ENCODE data around the gene EVI5. TPM values are rescaled to one million over a fixed set of nuclear protein-coding genes. Genes with fewer than 3 reads are reported as not detected.
A peak's percentile ranks its signal among the peaks of the same experiment; 100 is the strongest.
"Not testable (repeated sequence)": the region's sequence is repeated elsewhere in the genome, so short reads cannot be mapped to it uniquely, and the experiment has no call there.

EVI5 gene
- total RNA-seq, 2 donors from 2014 or later: 20.8 to 29.0 TPM

DNA sequence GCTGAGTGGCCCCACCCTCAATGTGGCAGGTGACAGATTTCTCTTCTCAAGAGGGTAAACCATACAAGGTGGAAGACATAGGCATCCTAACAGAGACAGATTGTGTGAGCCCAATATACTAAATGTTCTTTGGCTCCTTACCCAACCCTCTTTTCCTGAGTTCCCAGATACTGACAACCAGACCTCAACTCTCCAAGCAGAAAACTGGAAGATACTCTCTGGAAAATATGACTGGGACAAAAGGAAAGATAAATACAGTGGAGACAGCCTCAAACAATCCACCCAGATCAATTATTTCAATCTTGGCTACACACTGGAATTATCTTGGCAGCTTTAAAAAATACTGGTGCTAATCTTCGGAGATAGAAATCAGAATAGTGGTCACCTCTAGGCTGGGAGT, 6.5 kb downstream of the EVI5 start:
- Histone ChIP-seq H3K9me3 (ENCODE audit: control insufficient read depth, low read length) (no peaks in the 10 kb centered on the region), H3K27ac (ENCODE audit: low read depth, low read length) (no peak overlapping the region), H3K36me3 (ENCODE audit: control insufficient read depth, insufficient read depth, low read length) (peaks cover 3% of the 10 kb centered on the region), H3K27me3 (ENCODE audit: control insufficient read depth, insufficient read depth, low read length, poor library complexity, severe bottlenecking) (no peaks in the 10 kb centered on the region), H3K4me1 (ENCODE audit: control insufficient read depth, insufficient read depth, low read length) (peaks cover 7% of the 10 kb centered on the region), H3K9ac (ENCODE audit: extremely low read depth, low read length, poor library complexity, severe bottlenecking) (no peak overlapping the region), H3K4me3 (ENCODE audit: low read length) (no peak overlapping the region)
- H3K9me3 Mint-ChIP-seq: no peaks in the 10 kb centered on the region
- 100% methylated on average over 1 of the region's 1 CpG for WGBS, 2 experiments (ENCODE audit: insufficient coverage in 1 of 2, insufficient read length in 1 of 2)
- H3K27ac Mint-ChIP-seq: no peak overlapping the region
- H3K4me3 Mint-ChIP-seq: no peak overlapping the region
- peaks cover 10% of the 10 kb centered on the region for H3K4me1 Mint-ChIP-seq
- TF ChIP-seq, protein P1, sequence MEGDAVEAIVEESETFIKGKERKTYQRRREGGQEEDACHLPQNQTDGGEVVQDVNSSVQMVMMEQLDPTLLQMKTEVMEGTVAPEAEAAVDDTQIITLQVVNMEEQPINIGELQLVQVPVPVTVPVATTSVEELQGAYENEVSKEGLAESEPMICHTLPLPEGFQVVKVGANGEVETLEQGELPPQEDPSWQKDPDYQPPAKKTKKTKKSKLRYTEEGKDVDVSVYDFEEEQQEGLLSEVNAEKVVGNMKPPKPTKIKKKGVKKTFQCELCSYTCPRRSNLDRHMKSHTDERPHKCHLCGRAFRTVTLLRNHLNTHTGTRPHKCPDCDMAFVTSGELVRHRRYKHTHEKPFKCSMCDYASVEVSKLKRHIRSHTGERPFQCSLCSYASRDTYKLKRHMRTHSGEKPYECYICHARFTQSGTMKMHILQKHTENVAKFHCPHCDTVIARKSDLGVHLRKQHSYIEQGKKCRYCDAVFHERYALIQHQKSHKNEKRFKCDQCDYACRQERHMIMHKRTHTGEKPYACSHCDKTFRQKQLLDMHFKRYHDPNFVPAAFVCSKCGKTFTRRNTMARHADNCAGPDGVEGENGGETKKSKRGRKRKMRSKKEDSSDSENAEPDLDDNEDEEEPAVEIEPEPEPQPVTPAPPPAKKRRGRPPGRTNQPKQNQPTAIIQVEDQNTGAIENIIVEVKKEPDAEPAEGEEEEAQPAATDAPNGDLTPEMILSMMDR (conservative IDR thresholded peaks at IDR 0.05): no peak
- H3K27me3 Mint-ChIP-seq (ENCODE audit: insufficient read depth): no peaks in the 10 kb centered on the region
- no peak for DNase-seq
- peaks cover 15% of the 10 kb centered on the region for H3K36me3 Mint-ChIP-seq (ENCODE audit: low read depth)

DNA sequence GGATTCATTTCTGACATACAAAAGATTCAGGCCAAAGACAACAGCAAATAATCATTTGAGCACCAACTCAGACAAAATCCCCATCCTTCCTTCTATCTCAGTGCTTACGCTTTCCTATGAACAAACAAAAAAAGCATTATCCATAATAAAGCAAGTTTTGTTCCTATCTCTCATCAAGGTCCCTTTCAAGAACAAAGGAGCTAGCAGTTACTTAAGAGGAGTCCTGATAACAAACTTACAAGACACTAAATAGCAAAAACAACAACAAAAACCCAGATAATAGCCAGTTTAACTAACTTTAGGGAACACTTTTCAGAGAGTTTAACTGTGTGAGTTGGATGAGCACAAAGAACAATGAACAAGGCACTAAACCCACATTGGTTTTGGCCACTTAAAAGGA, 10.5 kb downstream of the EVI5 start:
- peak overlapping the region; percentile 32 for H3K27ac Mint-ChIP-seq

DNA sequence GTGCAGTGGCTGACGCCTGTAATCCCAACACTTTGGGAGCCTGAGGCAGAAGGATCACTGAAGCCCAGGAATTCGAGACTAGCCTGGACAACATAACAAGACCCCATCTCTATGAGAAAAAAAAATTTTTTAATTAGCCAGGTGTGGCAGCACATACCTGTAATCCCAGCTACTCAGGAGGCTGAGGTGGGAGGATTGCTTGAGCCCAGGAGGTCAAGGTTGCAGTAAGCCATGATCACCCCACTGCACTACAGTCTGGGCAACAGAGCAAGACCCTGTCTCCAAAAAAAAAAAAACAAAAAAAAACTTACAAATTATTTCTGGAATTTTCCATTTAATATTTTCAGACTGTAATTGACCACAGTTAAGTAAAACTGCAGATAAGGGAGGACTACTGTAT, 11.2 kb downstream of the EVI5 start:
- WGBS, 2 experiments (ENCODE audit: insufficient coverage in 1 of 2, insufficient read length in 1 of 2): 73 to 93% methylated on average over 2 of the region's 2 CpGs

More for the DNA sequence above, 10.5 kb downstream of the EVI5 start:
- Histone ChIP-seq H3K36me3 (ENCODE audit: control insufficient read depth, insufficient read depth, low read length) (no peaks in the 10 kb centered on the region), H3K9me3 (ENCODE audit: control insufficient read depth, low read length) (no peaks in the 10 kb centered on the region), H3K27me3 (ENCODE audit: control insufficient read depth, insufficient read depth, low read length, poor library complexity, severe bottlenecking) (no peaks in the 10 kb centered on the region), H3K9ac (ENCODE audit: extremely low read depth, low read length, poor library complexity, severe bottlenecking) (no peak overlapping the region), H3K4me3 (ENCODE audit: low read length) (no peak overlapping the region), H3K4me1 (ENCODE audit: control insufficient read depth, insufficient read depth, low read length) (peaks cover 7% of the 10 kb centered on the region), H3K27ac (ENCODE audit: low read depth, low read length) (no peak overlapping the region)
- Mint-ChIP-seq H3K9me3 (no peaks in the 10 kb centered on the region), H3K4me1 (peaks cover 10% of the 10 kb centered on the region), H3K27me3 (ENCODE audit: insufficient read depth) (no peaks in the 10 kb centered on the region), H3K4me3 (no peak overlapping the region), H3K36me3 (ENCODE audit: low read depth) (peaks cover 8% of the 10 kb centered on the region)
- TF ChIP-seq, protein P1 (conservative IDR thresholded peaks at IDR 0.05): no peak
- 79% methylated on average over 1 of the region's 1 CpG; no CpG with 5 or more reads in 1 of the 2 experiments for WGBS, 2 experiments (ENCODE audit: insufficient coverage in 1 of 2, insufficient read length in 1 of 2)
- no peak for DNase-seq

DNA sequence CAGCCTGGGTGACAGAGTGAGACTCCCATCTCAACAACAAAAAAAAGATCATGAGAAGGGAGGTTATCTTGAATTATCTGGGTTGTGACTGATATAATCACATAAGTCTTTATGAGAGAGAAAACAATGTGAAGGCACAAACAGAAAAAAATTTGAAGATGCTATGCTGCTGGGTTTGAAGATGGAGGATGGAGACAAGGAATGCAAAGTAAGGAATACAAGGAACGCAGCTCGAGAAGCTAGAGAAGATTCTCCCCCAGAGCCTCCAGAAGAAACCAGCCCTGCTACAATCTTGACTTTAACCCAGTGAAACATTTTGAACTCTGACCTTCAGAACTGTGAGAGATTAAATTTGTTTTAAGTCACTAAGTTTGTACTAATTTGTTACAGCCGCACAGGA, 15.1 kb downstream of the EVI5 start:
- Histone ChIP-seq H3K27ac (ENCODE audit: low read depth, low read length) (no peak overlapping the region), H3K4me3 (ENCODE audit: low read length) (no peak overlapping the region), H3K4me1 (ENCODE audit: control insufficient read depth, insufficient read depth, low read length) (peaks cover 7% of the 10 kb centered on the region), H3K36me3 (ENCODE audit: control insufficient read depth, insufficient read depth, low read length) (no peaks in the 10 kb centered on the region), H3K9me3 (ENCODE audit: control insufficient read depth, low read length) (no peaks in the 10 kb centered on the region), H3K9ac (ENCODE audit: extremely low read depth, low read length, poor library complexity, severe bottlenecking) (no peak overlapping the region), H3K27me3 (ENCODE audit: control insufficient read depth, insufficient read depth, low read length, poor library complexity, severe bottlenecking) (no peaks in the 10 kb centered on the region)
- TF ChIP-seq, protein P1 (conservative IDR thresholded peaks at IDR 0.05): no peak
- Mint-ChIP-seq H3K4me1 (peaks cover 7% of the 10 kb centered on the region), H3K27me3 (ENCODE audit: insufficient read depth) (no peaks in the 10 kb centered on the region), H3K36me3 (ENCODE audit: low read depth) (peaks cover 8% of the 10 kb centered on the region), H3K27ac (no peak overlapping the region), H3K9me3 (no peaks in the 10 kb centered on the region), H3K4me3 (no peak overlapping the region)
- no peak for DNase-seq
- 95% methylated on average over 2 of the region's 3 CpGs; no CpG with 5 or more reads in 1 of the 2 experiments for WGBS, 2 experiments (ENCODE audit: insufficient coverage in 1 of 2, insufficient read length in 1 of 2)

More for the DNA sequence above, 11.2 kb downstream of the EVI5 start:
- H3K27me3 ChIP-seq (ENCODE audit: control insufficient read depth, insufficient read depth, low read length, poor library complexity, severe bottlenecking); DNase-seq; H3K9ac ChIP-seq (ENCODE audit: extremely low read depth, low read length, poor library complexity, severe bottlenecking); H3K4me3 Mint-ChIP-seq; H3K9me3 Mint-ChIP-seq; H3K36me3 ChIP-seq (ENCODE audit: control insufficient read depth, insufficient read depth, low read length); H3K27ac ChIP-seq (ENCODE audit: low read depth, low read length); H3K4me3 ChIP-seq (ENCODE audit: low read length); H3K27ac Mint-ChIP-seq; H3K27me3 Mint-ChIP-seq (ENCODE audit: insufficient read depth); H3K9me3 ChIP-seq (ENCODE audit: control insufficient read depth, low read length); H3K36me3 Mint-ChIP-seq (ENCODE audit: low read depth); H3K4me1 ChIP-seq (ENCODE audit: control insufficient read depth, insufficient read depth, low read length): not testable (repeated sequence)
- peaks cover 10% of the 10 kb centered on the region for H3K4me1 Mint-ChIP-seq

All from endodermal cell (in vitro differentiated cells).